ENCODE results near the gene NUBP2. TPM values are rescaled to one million over a fixed set of nuclear protein-coding genes. Genes with fewer than 3 reads are reported as not detected.

The NUBP2 gene, protein sequence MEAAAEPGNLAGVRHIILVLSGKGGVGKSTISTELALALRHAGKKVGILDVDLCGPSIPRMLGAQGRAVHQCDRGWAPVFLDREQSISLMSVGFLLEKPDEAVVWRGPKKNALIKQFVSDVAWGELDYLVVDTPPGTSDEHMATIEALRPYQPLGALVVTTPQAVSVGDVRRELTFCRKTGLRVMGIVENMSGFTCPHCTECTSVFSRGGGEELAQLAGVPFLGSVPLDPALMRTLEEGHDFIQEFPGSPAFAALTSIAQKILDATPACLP
- 99.7 and 144 TPM in 2 replicates for total RNA-seq

DNA sequence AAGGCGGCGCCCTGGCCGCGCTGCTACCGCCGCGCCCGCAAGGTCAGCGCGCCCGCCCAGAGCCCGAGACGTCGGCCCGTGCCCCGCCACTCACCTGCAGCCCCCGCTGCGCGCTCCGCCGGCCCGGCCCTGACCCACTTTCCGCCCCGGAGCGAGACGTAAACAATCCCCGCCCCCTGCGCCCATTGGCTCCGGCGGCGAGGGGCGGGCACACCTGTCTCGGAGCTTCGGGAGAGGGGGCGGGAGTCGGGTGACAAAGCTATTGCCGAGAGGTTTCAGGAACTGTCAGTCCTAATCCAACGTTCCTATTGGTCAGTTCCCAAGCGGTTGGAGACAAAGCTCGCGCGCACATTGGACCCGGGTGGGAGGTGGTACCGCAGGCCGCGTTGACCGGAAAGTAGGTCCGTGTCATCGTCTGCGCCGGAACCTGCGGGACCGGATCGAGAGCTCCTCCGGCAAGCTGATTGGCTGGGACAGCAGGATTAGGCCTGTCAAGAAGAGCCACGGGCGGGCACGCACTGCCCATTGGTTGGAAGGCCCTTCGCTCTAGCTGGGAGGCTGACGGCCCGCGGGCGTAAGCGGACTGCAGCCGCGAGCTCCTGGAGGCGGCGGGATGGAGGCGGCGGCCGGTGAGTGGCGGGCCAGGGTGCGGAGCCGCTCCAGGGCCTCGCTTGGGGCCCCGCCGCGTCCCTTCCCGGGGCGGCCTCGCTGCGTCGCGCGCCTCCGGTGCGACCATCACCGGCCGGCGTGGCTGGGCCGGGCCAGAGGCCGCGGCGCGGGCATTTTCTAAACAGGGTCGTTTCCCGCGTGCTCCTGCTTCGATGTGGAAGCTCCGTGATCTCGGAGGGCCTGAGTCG, at the start of gene NUBP2, which contains the start of gene SPSB3:
TSS of gene NUBP2 (plus strand) at position 553 of the 857 bp plus-strand sequence. CDS start at position 614, 61 bp downstream.
TSS of gene SPSB3 (minus strand) at position 164 of the 857 bp plus-strand sequence. CDS start 1,088 bp downstream, outside the sequence.

DNA sequence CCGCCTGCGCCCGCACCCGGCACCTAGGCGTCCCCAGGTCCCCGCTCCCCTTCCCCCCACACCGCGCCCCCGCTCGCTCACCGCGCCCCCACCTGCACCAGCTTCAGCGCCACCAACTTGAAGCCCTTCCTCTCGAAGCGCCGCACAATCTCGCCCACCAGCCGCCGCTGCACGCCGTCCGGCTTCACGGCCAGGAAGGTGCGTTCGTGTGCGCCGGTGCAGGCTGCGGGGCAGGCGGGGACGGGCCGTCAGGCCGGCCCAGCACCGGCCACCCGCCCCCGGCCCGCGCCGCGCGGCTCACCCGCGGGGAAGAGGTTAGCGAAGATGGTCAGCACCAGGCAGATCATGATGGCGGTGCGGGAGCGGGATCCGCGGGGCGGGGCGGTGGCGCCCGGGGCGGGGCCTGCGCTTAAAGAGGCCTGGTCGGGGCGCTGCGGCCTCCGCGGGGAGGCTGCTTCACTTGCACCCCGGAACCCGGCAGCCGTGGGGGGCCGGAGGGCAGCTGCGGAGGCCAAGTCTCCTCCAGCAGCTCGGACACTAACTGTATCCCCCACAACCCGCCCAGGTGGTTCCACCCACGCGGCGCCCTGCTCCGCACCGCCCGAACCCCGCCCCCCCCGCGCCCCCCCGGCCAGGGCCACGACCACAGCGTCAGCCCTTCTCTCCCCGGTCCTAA, 11.4 kb upstream of the NUBP2 start, which contains the start of gene NME3:
TSS of gene NME3 (minus strand) at position 356 of the 676 bp plus-strand sequence. CDS start at position 347, 9 bp downstream.

DNA sequence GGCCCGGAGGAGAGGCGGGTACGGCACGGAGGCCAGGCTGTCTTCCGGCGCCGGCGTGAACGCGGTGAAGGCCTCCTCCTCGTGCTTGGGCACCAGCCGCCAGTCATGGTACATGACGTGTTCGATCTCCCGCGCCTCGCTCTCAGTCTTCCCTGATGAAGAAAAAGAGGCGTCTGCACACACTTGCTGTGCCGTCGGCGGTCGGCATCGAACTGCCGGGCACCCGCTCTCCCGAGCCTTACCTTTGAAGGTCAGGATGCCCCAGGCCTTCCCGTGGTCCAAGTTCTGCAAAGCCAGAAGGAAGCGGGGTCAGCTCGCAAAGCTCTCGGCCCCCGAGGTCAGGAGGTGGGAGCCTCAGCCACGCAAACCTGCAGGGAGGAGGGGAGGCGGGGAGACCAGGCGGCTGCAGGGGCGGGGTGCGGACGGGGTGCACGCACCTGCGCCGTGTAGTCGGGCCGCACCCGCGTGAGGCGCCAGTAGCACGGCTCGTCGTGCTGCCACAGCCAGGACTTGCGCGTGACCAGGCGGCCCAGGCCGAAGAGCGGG, 10.3 kb upstream of the NUBP2 start, which contains the start of gene EME2:
TSS of gene EME2 (plus strand) at position 449 of the 546 bp plus-strand sequence. CDS start 418 bp downstream, outside the sequence.

DNA sequence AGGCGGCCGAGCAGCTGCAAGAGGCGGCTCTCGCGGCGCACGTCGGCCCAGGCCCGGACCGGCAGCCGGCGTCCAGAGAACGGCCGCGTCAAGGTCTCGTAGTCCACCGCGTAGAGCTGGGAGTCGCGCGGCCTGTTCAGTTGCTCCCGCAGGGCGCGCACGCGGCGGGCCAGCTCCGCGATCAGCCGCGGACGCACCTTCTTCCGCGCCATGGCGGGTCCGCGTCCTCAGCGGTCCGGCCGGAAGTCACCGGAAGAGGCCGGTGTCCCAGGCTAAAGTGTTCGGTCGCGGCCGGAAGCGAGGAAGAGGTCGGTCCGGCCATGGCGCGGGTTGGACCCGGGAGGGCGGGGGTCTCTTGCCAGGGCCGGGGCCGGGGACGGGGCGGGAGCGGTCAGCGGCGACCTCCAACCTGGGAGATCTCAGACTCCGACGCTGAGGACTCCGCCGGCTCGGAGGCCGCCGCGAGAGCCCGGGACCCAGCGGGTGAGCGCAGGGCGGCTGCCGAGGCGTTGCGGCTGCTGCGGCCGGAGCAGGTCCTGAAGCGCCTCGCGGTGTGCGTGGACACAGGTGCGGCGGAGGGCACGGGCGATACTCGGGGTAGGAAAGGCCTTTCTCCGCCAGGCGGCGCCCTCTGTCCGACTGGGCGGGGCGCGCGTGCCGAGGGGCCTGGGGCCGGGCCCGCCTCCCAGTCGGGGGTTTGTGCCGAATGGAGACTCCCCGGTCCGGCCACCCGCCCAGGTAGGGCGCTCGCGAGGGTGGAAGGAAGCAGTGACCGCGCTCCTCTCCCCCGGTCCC, 9.7 kb upstream of the NUBP2 start, which contains the start of gene MRPS34:
TSS of gene MRPS34 (minus strand) at position 227 of the 795 bp plus-strand sequence. CDS start at position 212, 15 bp downstream.

DNA sequence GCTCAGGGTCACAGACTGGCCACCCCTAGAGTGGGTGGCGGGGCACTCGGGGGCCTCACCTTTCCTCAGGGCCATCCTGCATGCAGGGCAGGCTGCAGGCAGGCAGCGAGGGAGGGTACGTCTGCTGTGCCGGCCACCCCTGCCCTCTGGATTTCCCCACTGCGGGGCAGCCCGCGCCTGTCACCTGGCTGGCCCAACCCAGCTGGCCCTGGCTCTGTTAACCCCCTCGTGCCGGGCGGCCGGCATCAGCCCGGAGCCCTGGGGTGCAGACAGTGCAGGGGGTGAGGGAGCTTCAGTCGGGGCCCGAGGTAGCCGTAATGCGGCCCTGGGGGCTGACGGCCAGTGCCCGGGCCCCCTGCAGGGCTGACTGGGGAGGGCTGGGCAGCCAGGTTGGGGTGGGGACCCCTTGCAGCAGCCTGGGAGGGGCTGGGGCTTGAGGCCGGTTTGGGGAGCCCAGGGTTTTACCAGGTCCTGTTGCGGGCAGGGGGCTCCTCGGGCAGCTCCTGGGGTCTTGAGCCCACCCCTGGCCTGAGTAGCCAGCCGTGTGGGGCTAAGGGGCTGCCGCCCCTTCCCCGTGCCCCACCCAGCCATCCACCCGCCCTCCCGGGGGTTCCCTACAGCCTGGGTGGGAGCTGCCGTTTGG, 10.9 kb downstream of the NUBP2 start, which contains the start of gene IGFALS:
TSS of gene IGFALS (minus strand) at position 128 of the 643 bp plus-strand sequence. CDS start at position 75, 53 bp downstream.

DNA sequence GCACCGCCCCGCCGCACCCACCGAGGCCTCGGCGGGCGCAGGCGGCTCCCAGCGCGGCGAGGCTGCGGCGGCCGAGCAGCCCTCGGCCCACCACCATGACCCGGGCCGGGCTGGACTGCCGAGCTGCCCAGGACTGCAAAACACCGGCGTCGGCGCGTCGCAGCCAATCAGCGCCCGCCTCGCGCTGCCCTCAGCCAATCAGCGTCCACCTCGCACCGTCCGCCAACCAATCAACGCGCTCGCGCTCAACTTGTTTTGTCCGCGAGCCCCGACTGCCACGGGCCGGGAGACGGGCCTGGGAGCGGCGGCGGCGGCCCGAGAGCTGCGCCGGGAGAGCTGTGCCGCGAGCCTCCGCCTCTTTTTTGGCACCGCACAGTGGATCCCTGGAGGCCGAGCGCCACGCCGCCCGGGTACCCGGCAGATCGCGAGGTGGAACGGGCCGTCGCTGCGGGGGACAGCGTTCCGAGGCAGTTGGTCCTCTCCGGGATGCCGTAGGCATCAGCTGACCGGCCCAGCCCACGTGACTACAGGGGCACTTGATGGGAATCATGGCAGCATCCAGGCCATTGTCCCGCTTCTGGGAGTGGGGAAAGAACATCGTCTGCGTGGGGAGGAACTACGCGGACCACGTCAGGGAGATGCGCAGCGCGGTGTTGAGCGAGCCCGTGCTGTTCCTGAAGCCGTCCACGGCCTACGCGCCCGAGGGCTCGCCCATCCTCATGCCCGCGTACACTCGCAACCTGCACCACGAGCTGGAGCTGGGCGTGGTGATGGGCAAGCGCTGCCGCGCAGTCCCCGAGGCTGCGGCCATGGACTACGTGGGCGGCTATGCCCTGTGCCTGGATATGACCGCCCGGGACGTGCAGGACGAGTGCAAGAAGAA, 44.2 kb downstream of the NUBP2 start, which contains the start of the genes FAHD1 and HAGH:
TSS of gene FAHD1 (plus strand) at position 516 of the 883 bp plus-strand sequence. CDS start at position 549, 33 bp downstream.
TSS of gene HAGH (minus strand) at position 135 of the 883 bp plus-strand sequence. CDS start at position 97, 38 bp downstream.

Other genes with a start within 250 kb of the NUBP2 start
- 28.5 and 39.8 TPM in 2 replicates for gene TMEM204, start 249.3 kb upstream of the NUBP2 start, total RNA-seq
- gene IFT140, start 170.9 kb upstream of the NUBP2 start, total RNA-seq = 17.5 and 22.2 TPM in 2 replicates
- gene CRAMP1, start 170.6 kb upstream of the NUBP2 start, total RNA-seq = 2.6 and 3.5 TPM in 2 replicates
- gene JPT2, start 104.7 kb upstream of the NUBP2 start, total RNA-seq = 53.6 and 84.4 TPM in 2 replicates
- 12.4 and 30.1 TPM in 2 replicates for gene MAPK8IP3, start 76.8 kb upstream of the NUBP2 start, total RNA-seq
- gene NME3, start 11.4 kb upstream of the NUBP2 start, total RNA-seq = 98.6 and 102 TPM in 2 replicates
- 4.1 and 16.7 TPM in 2 replicates for gene EME2, start 10.2 kb upstream of the NUBP2 start, total RNA-seq
- 135 and 175 TPM in 2 replicates for gene MRPS34, start 9.8 kb upstream of the NUBP2 start, total RNA-seq
- gene SPSB3, start 389 bp upstream of the NUBP2 start, total RNA-seq = 26.4 and 33.7 TPM in 2 replicates
- gene IGFALS, start 10.7 kb downstream of the NUBP2 start, total RNA-seq = not detected in 2 replicates
- 42.4 and 58.0 TPM in 2 replicates for gene HAGH, start 43.9 kb downstream of the NUBP2 start, total RNA-seq
- 34.7 and 39.8 TPM in 2 replicates for gene FAHD1, start 44.2 kb downstream of the NUBP2 start, total RNA-seq
- not detected in 2 replicates for gene MEIOB, start 89.2 kb downstream of the NUBP2 start, total RNA-seq
- gene HS3ST6, start 135.5 kb downstream of the NUBP2 start, total RNA-seq = not detected in 2 replicates
- 9.2 and 16.8 TPM in 2 replicates for gene MSRB1, start 160.2 kb downstream of the NUBP2 start, total RNA-seq
- gene RPL3L, start 171.7 kb downstream of the NUBP2 start, total RNA-seq = not detected in 2 replicates
- gene NDUFB10, start 176.6 kb downstream of the NUBP2 start, total RNA-seq = 270 and 328 TPM in 2 replicates
- 3,471 and 3,533 TPM in 2 replicates for gene RPS2, start 181.9 kb downstream of the NUBP2 start, total RNA-seq
- not detected in 2 replicates for gene RNF151, start 183.9 kb downstream of the NUBP2 start, total RNA-seq
- 59.4 and 66.3 TPM in 2 replicates for gene TBL3, start 189.1 kb downstream of the NUBP2 start, total RNA-seq
- gene NOXO1, start 198.5 kb downstream of the NUBP2 start, total RNA-seq = not detected in 2 replicates
- 40.2 and 41.8 TPM in 2 replicates for gene GFER, start 201.2 kb downstream of the NUBP2 start, total RNA-seq
- 1.1 and 4.6 TPM in 2 replicates for gene SYNGR3, start 207.0 kb downstream of the NUBP2 start, total RNA-seq
- gene ZNF598, start 226.9 kb downstream of the NUBP2 start, total RNA-seq = 41.8 and 43.2 TPM in 2 replicates
- gene NPW, start 236.8 kb downstream of the NUBP2 start, total RNA-seq = 1.4 and 4.3 TPM in 2 replicates
- gene NHERF2, start 243.9 kb downstream of the NUBP2 start, total RNA-seq = 62.9 and 94.0 TPM in 2 replicates

Measured in myometrial cell (primary cell).